Measurements from ENCODE around the gene SPSB1.

The SPSB1 gene

DNA sequence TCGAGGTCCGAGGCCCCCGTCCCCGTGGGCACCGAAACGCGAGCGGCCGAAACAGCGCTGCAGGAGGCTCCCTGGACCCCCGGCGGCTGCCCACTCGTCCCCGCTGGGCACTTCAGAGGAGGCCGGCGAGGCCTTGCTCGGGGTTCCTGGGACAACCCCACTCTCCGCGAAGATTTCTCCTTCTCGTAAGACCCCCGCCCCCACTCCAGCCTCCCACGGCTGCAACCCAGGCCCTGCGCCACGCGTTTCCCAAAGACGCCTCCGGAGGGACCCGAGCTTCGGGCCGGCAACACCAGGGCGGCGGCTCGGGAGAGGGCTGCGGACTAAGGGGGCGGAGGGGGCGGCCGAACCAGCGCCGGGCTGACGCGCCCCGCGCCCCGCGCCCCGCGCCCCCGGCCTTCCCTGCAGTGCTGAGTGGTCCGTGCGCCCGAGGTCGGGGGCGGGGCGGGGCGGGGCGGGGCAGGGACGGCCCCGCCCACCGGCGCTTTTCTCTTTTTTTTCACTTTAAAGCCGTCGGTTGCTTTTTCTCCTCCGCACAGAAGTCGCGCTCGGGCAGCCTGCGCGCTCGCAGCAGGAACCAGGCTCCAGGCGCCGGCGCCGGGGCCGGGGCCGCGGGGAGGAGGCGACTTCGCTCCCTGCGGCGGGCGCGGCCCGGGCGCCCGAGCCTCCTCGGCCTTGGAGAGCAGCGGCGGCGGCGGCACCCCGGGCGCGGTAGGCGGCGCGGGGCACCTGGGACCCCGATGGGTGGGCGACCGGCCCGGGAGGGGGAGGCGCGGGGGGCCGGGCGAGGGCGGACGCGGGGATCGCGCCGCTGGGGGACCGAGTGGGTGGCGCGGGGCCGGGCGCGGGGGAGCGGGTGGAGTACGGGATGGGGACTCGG, at the start of gene SPSB1:
Gene SPSB1, plus strand, starts transcription at position 534 of the 880 bp plus-strand sequence. CDS start 62,998 bp downstream, outside the sequence.
- Mint-ChIP-seq H3K9me3 (peaks cover 4% of the 10 kb centered on the region), H3K4me1 (peaks cover 4% of the 10 kb centered on the region), H3K27ac (no peak within 1 kb of the TSS), H3K36me3 (peaks cover 2% of the 10 kb centered on the region), H3K4me3 (peak within 1 kb of the TSS; percentile 77), H3K27me3 (peaks cover 2% of the 10 kb centered on the region)
- ATAC-seq (ENCODE audit: low read depth) (peak; percentile 72), DNase-seq (ENCODE audit: low spot score in 2 of 2) (peak; percentile 29 to 50)

DNA sequence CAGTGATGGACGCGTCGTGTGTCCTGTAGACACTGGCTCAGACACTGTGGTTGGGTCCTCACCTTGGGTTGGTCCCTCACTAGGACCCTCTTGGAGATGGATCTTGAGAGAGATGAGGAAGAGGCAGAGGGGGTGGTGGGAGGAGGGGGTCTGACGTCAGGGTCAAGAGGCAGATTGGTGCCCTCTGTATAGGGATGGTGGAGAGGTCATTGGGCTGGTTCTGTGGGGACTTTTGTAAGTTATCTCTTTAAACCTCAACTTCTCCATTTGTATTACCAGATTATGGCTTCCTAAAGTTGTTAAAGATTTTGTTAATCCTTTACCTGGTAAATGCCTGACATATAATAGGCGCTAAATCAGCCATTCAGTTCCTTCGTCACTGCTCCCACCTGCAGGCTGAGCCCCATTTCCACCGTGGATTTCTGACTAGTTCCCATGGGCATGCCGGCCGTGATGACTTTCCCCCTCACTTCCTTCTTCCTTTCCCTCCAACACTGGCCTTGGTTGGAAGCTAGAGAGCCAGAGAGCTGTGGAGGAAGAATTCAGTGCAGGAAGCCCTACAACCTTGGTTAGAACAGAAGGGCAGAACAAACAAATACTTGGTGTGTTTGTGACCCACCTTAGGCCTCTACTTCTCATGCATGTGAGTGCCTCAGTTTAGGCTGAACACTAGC, 49.5 kb upstream of the SPSB1 start:
- H3K27me3 Mint-ChIP-seq: no peaks in the 10 kb centered on the region
- no peaks in the 10 kb centered on the region for H3K9me3 Mint-ChIP-seq
- peaks cover 10% of the 10 kb centered on the region for H3K36me3 Mint-ChIP-seq
- no peak overlapping the region for H3K4me3 Mint-ChIP-seq
- ATAC-seq (ENCODE audit: low read depth): no peak
- no peak overlapping the region for H3K27ac Mint-ChIP-seq
- H3K4me1 Mint-ChIP-seq: peaks cover 20% of the 10 kb centered on the region
- no peak for DNase-seq (ENCODE audit: low spot score in 2 of 2)

DNA sequence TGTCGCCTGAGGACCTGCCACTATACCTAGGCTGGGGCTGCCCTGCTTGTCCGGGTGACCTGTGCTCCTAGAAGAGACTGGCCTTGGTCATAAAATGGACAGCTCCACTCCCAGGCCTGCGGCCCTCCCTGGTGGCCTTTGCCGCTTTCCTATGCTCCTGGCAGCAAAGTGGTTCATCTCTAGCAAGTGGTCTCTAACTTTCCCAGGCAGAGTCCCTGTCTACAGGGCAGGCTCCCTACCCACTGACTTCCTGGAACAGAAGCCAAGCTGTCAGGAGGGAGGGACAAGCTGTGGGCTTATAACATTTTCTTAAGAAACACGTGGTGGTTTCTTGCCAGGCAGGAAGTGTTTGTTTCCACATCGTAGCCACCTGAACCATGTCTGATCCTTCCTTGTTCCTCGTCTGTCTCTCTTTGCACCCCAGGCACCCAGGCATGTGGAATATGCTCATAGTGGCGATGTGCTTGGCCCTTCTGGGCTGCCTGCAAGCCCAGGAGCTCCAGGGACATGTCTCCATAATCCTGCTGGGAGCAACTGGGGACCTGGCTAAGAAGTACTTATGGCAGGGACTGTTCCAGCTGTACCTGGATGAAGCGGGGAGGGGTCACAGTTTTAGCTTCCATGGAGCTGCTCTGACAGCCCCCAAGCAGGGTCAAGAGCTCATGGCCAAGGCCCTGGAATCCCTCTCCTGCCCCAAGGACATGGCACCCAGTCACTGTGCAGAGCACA, 48.0 kb upstream of the SPSB1 start:
- no peak for DNase-seq (ENCODE audit: low spot score in 2 of 2)

DNA sequence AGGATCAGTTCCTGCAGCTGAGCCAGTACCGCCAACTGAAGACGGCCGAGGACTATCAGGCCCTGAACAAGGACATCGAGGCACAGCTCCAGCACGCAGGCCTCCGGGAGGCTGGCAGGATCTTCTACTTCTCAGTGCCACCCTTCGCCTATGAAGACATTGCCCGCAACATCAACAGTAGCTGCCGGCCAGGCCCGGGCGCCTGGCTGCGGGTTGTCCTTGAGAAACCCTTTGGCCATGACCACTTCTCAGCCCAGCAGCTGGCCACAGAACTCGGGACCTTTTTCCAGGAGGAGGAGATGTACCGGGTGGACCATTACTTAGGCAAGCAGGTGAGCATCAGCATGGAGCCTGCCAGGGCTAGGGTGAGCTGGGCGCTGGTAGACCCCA, 47.5 kb upstream of the SPSB1 start:
- no peaks in the 10 kb centered on the region for H3K9me3 Mint-ChIP-seq
- H3K4me1 Mint-ChIP-seq: peaks cover 7% of the 10 kb centered on the region
- H3K4me3 Mint-ChIP-seq: no peak overlapping the region
- DNase-seq (ENCODE audit: low spot score in 2 of 2) (no peak), ATAC-seq (ENCODE audit: low read depth) (no peak)
- H3K27ac Mint-ChIP-seq: no peak overlapping the region
- peaks cover 11% of the 10 kb centered on the region for H3K36me3 Mint-ChIP-seq
- no peaks in the 10 kb centered on the region for H3K27me3 Mint-ChIP-seq

More for the DNA sequence above, 48.0 kb upstream of the SPSB1 start:
- Mint-ChIP-seq H3K36me3 (peaks cover 11% of the 10 kb centered on the region), H3K4me1 (peaks cover 12% of the 10 kb centered on the region), H3K4me3 (no peak overlapping the region), H3K27ac (peak overlapping the region; percentile 31), H3K27me3 (no peaks in the 10 kb centered on the region), H3K9me3 (no peaks in the 10 kb centered on the region)
- ATAC-seq (ENCODE audit: low read depth): no peak

DNA sequence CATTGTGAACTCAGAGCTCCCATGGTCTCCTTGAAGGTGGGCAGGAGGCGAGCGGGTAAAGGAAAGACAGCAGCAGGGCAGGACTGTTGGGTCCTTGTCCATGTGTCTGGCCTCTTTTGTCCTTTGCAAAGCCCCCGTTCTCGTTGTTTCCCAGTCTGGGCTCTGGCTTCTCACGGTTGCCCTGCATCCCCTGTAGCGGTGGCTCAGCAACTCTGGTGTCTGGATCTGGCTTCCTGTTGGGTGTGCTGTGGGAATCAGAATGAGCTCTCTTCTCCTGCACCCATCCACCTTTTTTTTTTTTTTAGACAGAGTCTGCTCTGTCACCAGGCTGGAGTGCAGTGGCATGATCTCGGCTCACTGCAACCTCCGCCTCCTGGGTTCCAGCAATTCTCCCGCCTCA, 47.0 kb upstream of the SPSB1 start:
- ATAC-seq (ENCODE audit: low read depth): no peak
- Mint-ChIP-seq H3K4me3 (no peak overlapping the region), H3K27ac (no peak overlapping the region), H3K27me3 (no peaks in the 10 kb centered on the region), H3K36me3 (peaks cover 9% of the 10 kb centered on the region), H3K9me3 (no peaks in the 10 kb centered on the region), H3K4me1 (peaks cover 7% of the 10 kb centered on the region)
- DNase-seq (ENCODE audit: low spot score in 2 of 2): no peak

DNA sequence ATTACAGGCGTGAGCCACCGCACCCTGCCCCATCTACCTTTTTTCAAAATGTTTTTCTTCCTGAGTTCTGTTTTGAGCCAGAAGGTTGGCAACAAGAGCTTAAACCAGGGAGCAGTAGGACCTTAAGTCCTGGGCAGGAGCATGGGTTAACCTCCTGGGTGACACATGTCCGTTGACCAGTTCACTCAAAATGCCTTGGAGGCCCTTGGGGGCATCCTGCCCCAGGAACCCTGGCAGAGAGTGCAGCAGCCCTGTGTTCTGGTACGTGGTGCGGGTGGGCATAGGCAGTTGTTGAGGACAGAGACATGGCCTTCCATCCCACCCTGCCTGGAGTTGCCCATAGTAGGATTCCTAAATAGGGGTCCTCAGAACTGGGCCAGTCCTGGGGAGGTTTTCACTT, 46.5 kb upstream of the SPSB1 start:
- Mint-ChIP-seq H3K27ac (no peak overlapping the region), H3K4me1 (peaks cover 7% of the 10 kb centered on the region), H3K4me3 (no peak overlapping the region), H3K36me3 (peaks cover 9% of the 10 kb centered on the region), H3K27me3 (no peaks in the 10 kb centered on the region), H3K9me3 (no peaks in the 10 kb centered on the region)
- ATAC-seq (ENCODE audit: low read depth) (no peak), DNase-seq (ENCODE audit: low spot score in 2 of 2) (no peak)

DNA sequence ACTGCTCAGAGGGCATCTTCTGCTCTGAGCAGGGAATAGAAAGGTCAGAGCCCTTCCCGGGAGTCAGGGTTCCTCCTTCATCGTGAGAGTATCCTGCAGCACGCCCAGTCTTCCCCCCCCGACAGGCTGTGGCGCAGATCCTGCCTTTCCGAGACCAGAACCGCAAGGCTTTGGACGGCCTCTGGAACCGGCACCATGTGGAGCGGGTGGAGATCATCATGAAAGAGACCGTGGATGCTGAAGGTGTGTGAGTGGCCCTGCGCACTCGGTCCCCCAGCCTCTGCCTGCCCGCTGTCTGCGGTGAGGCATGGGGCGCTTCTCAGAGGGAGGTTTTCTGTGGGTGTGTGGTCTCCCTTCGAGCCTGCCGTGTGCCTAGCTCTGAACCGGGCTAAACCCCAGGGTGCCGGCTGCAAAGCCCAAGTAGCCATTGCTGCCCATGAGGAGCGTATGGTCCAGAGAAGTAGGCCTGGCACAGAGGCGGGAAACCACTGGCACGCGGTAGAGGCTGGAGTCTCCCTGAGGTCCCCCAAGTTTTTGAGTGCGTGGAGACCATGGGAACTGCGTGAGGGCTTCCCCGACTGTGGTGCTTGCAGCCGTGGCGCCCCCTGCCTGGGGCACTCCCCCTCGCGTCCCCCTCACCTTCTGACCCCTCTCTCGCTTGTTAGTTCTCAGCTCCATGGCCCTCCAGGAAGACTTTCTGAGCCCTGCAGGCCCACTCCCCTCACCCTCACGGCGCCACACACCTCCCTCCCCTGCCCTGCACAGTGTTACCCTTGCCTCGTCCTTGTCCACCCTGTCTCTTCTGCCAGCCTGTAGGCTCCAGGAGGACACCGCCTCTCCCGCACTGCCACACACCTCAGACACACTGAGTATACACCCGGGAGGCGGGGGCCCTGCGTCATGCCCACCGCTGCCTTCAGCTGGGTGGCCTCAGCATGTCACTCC, 45.6 kb upstream of the SPSB1 start:
- no peak for ATAC-seq (ENCODE audit: low read depth)
- H3K27me3 Mint-ChIP-seq: no peaks in the 10 kb centered on the region
- H3K27ac Mint-ChIP-seq: no peak overlapping the region
- H3K36me3 Mint-ChIP-seq: peaks cover 9% of the 10 kb centered on the region
- H3K4me1 Mint-ChIP-seq: peaks cover 7% of the 10 kb centered on the region
- no peak overlapping the region for H3K4me3 Mint-ChIP-seq
- no peaks in the 10 kb centered on the region for H3K9me3 Mint-ChIP-seq
- no peak for DNase-seq (ENCODE audit: low spot score in 2 of 2)

DNA sequence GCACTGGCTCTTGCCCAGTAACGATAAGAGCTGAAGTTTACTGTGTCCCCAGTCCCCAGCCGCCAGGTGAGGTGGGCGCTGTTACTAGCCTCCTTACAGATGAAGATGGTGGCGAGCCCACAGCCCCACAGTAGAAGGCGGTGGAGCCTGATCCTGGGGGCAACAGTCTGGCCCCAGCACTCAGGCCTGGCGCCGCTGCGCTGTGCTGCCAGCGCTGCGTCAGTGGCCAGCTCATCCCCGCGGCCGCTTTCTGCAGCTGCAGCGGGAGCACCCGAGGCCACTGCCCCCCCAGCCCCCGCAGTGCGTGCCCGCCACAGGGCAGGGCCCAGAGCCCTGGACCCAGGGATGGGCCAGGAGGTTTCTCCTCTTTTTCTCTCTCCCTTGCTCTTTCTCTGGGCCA, 44.8 kb upstream of the SPSB1 start:
- H3K9me3 Mint-ChIP-seq: no peaks in the 10 kb centered on the region
- DNase-seq (ENCODE audit: low spot score in 2 of 2) (no peak), ATAC-seq (ENCODE audit: low read depth) (no peak)
- H3K4me1 Mint-ChIP-seq: peaks cover 7% of the 10 kb centered on the region
- H3K27ac Mint-ChIP-seq: no peak overlapping the region
- H3K4me3 Mint-ChIP-seq: no peak overlapping the region
- peaks cover 11% of the 10 kb centered on the region for H3K36me3 Mint-ChIP-seq
- H3K27me3 Mint-ChIP-seq: no peaks in the 10 kb centered on the region

DNA sequence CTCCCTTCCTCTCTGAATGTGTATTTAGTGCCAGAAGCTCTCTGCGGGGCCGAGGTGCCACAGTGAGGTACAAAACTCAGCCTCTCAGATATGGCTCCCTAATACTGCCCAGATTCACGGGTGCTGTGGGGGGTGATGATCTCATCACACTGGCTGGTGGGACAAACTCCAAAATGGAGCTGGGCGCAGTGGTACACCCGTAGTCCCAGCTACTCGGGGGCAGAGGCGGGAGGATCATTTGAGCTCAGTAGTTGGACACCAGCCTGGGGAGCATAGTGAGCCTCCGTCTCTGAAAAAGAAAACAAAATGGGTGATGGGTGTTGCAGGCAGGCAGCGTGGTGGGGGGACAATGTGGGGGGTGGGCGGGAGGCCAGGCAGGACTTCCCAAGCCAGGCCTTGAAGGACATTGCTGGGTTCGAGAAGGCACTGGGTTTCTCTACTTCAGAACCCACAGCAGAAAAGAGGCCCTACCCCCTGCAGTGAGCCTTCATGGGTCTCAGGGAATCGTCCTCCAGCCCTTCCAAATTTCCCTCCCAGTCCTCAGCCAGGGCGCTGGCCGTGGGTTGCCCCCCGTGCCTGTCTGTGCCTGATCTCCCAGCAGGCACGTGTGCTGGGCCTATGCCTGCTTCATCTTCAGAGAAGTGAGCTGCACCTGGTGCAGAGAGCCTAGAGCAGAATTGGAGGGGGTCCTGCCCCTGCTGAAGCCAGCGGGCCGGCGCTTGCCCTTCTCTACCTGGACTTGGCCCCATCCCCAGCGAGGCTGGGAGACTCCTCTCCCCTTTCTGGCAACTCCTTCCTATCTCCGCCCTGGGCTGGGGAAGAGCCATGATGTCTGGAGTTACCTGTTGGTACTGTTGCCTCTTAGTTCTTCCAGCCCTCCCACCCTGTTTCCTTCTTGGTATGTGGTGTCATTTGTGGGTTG, 44.1 kb upstream of the SPSB1 start:
- no peak for DNase-seq (ENCODE audit: low spot score in 2 of 2)
- no peaks in the 10 kb centered on the region for H3K9me3 Mint-ChIP-seq
- H3K27ac Mint-ChIP-seq: no peak overlapping the region
- peaks cover 4% of the 10 kb centered on the region for H3K4me1 Mint-ChIP-seq
- H3K4me3 Mint-ChIP-seq: no peak overlapping the region
- peaks cover 12% of the 10 kb centered on the region for H3K36me3 Mint-ChIP-seq
- ATAC-seq (ENCODE audit: low read depth): no peak
- no peaks in the 10 kb centered on the region for H3K27me3 Mint-ChIP-seq

DNA sequence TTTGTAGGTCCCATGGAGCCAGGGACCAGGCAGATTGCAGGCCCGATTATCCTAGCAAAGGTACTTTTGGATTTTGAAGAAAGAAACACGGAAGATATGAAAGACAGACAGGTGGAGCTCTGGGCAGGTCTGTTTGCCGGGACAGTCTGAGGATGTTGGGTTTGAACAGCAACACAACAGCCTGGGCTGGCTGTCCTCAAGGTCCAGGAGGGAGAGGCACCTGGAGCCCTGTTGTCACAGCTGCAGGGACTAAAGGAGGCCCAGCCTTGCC, 43.5 kb upstream of the SPSB1 start:
- Mint-ChIP-seq H3K36me3 (peaks cover 12% of the 10 kb centered on the region), H3K9me3 (no peaks in the 10 kb centered on the region), H3K27me3 (no peaks in the 10 kb centered on the region), H3K27ac (no peak overlapping the region), H3K4me1 (peaks cover 4% of the 10 kb centered on the region), H3K4me3 (no peak overlapping the region)
- no peak for ATAC-seq (ENCODE audit: low read depth)
- DNase-seq (ENCODE audit: low spot score in 2 of 2): no peak

DNA sequence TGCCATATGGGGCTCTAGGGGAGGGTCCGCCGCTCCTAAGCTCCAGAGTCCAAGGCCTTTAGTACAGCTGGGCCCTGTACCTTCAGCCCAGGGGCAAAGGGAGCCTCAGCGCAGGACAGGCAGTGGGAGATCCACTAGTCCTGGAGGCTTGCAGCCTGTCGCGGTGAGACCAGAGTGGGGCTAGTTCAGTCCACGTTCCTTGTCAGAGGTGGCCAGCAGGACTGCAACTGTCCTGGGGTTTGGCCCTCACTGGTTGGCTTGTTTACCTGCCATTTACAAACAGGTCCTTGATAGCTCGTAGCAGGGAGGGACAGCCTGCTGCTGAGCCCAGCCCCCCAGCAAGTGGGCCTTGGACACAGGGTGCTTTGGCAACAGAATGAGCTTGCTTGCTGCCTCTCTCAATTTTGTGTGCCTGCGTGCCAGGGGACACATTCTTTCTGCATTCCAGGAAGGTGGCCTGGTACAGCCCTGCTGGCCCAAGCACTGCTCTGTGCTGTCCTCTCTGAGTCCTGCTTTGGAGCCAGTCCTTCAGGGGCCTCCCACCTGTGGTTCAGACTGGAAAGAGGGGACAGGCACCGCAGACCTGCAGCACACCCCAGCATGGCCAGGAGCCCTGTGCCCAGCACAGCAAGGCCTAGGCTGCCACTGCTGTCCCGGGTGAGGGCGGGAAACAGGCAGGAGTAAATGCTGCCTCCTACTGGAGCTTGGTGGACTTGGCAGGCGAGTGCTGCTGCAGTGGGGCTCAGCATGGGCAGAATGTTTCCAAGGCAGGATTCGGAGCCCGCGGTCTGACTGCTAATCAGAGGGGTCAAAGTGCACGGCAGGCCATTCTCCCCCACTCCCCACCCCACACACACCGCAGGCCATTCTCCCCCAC, 42.9 kb upstream of the SPSB1 start:
- no peak for DNase-seq (ENCODE audit: low spot score in 2 of 2)
- no peaks in the 10 kb centered on the region for H3K9me3 Mint-ChIP-seq
- no peak overlapping the region for H3K4me3 Mint-ChIP-seq
- no peak for ATAC-seq (ENCODE audit: low read depth)
- H3K36me3 Mint-ChIP-seq: peaks cover 12% of the 10 kb centered on the region
- no peak overlapping the region for H3K27ac Mint-ChIP-seq
- no peaks in the 10 kb centered on the region for H3K27me3 Mint-ChIP-seq
- H3K4me1 Mint-ChIP-seq: peaks cover 9% of the 10 kb centered on the region

Data from memory B cell (primary cell).